Smooth muscle cell (in vitro differentiated cells): Measurements from ENCODE around the gene PRB4. TPM values are rescaled to one million over a fixed set of nuclear protein-coding genes. Genes with fewer than 3 reads are reported as not detected.

Experiments
- DNase-seq: peaks from one replicate; lab custom pipeline; 2025; ENCODE audit not compliant: unreplicated experiment; lab: John Stamatoyannopoulos, UW
- H2AFZ ChIP-seq: fragments of 200-600 bp; sonication (generic); 2 replicates; pipeline ENCODE4 v1.6.0; 2016; ENCODE audit warnings: antibody characterized with exemption, low read depth, mild to moderate bottlenecking
- H3F3A ChIP-seq: fragments of 200-600 bp; sonication (generic); 2 replicates; pipeline ENCODE4 v1.6.0; 2017; ENCODE audit warnings: antibody characterized with exemption, low read depth
- H3K27ac ChIP-seq: fragments of 200-600 bp; sonication (generic); 2 replicates; pipeline ENCODE4 v1.5.1; 2016; ENCODE audit warnings: low read depth, mild to moderate bottlenecking
- H3K27me3 ChIP-seq: fragments of 200-600 bp; sonication (generic); 2 replicates; pipeline ENCODE4 v1.6.1; 2016; ENCODE audit warnings: low read depth, mild to moderate bottlenecking
- H3K36me3 ChIP-seq: fragments of 200-600 bp; sonication (generic); 2 replicates; pipeline ENCODE4 v1.5.1; 2016; ENCODE audit warnings: low read depth
- H3K4me1 ChIP-seq: fragments of 200-600 bp; sonication (generic); 2 replicates; pipeline ENCODE4 v1.5.1; 2016; ENCODE audit warnings: low read depth
- H3K4me2 ChIP-seq: fragments of 200-600 bp; sonication (generic); 2 replicates; pipeline ENCODE4 v1.6.0; 2016; ENCODE audit warnings: mild to moderate bottlenecking
- H3K4me3 ChIP-seq: fragments of 200-600 bp; sonication (generic); 2 replicates; pipeline ENCODE4 v1.5.1; 2016; ENCODE audit warnings: mild to moderate bottlenecking
- H3K79me2 ChIP-seq: fragments of 200-600 bp; sonication (generic); 2 replicates; pipeline ENCODE4 v1.6.0; 2016; ENCODE audit warnings: low read depth, mild to moderate bottlenecking
- H3K9ac ChIP-seq: fragments of 200-600 bp; sonication (generic); 2 replicates; pipeline ENCODE4 v1.6.0; 2016; ENCODE audit warnings: low read depth
- H3K9me3 ChIP-seq: fragments of 200-600 bp; sonication (generic); replicated peaks from 2 replicates; pipeline ENCODE4 v1.5.1; 2016; ENCODE audit warnings: low read depth
- H4K20me1 ChIP-seq: fragments of 200-600 bp; sonication (generic); 2 replicates; pipeline ENCODE4 v1.6.0; 2016; ENCODE audit warnings: low read depth
- WGBS: methylation state at CpG from one replicate; pipeline ENCODE4 v1.1.7; 2016; ENCODE audit warnings: low lambda C conversion rate; 5-methylcytosine and 5-hydroxymethylcytosine counted together
- polyA plus RNA-seq: library from polyadenylated mRNA; unstranded; fragments of >200 nt; fragmentation: Nextera tagmentation; extraction: Ambion mirVana; gene quantifications from 2 replicates; pipeline ENCODE4 v1.2.1, GENCODE V29; 2016
- total RNA-seq: library from RNA; depleted of rRNA; stranded (reverse); fragments of >200 nt; gene quantifications from 2 replicates; pipeline ENCODE4 v1.2.3, GENCODE V29; 2014
- TF ChIP-seq, protein P1 (sequence below): fragments of 200-600 bp; sonication (generic); IDR thresholded peaks from 2 replicates; pipeline ENCODE4 v1.5.1; 2017; ENCODE audit warnings: borderline replicate concordance, mild to moderate bottlenecking, antibody characterized with exemption; ENCODE audit not compliant: insufficient read depth, poor library complexity, severe bottlenecking

PRB4 gene
- total and polyA plus RNA-seq, 2 experiments from 2014 or later = not detected

DNA sequence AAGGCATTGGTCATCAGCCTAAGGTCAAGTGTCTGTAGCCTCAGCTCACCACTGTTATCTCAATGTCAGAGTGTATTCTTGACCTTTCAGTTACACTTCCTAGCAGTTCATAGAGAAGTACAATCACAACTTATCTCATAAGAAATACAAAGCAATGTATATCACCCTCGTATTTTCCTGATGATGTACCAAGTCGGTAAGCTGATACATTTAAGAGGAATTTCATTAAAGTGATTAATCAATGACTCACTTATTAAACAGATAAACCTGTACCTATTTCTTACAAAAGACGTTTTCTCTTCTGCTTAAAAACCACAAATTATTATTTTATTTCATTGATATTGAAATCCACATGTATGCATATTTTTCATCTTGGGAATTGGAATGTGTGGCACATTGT lies 36.8 kb downstream of the PRB4 start:
- no peaks in the 10 kb centered on the region for H3K36me3 ChIP-seq
- H4K20me1 ChIP-seq = no peaks in the 10 kb centered on the region
- no peak overlapping the region for H3K4me2 ChIP-seq
- H3K9me3 ChIP-seq = no peaks in the 10 kb centered on the region
- H3K9ac ChIP-seq = no peak overlapping the region
- TF ChIP-seq, protein P1, sequence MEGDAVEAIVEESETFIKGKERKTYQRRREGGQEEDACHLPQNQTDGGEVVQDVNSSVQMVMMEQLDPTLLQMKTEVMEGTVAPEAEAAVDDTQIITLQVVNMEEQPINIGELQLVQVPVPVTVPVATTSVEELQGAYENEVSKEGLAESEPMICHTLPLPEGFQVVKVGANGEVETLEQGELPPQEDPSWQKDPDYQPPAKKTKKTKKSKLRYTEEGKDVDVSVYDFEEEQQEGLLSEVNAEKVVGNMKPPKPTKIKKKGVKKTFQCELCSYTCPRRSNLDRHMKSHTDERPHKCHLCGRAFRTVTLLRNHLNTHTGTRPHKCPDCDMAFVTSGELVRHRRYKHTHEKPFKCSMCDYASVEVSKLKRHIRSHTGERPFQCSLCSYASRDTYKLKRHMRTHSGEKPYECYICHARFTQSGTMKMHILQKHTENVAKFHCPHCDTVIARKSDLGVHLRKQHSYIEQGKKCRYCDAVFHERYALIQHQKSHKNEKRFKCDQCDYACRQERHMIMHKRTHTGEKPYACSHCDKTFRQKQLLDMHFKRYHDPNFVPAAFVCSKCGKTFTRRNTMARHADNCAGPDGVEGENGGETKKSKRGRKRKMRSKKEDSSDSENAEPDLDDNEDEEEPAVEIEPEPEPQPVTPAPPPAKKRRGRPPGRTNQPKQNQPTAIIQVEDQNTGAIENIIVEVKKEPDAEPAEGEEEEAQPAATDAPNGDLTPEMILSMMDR = no peak
- no peaks in the 10 kb centered on the region for H3K27me3 ChIP-seq
- DNase-seq = no peak
- H3K27ac ChIP-seq = no peak overlapping the region
- H3F3A ChIP-seq = no peaks in the 10 kb centered on the region
- H3K79me2 ChIP-seq = no peaks in the 10 kb centered on the region
- 88% methylated on average over 3 of the region's 3 CpGs for WGBS
- no peak overlapping the region for H2AFZ ChIP-seq
- H3K4me3 ChIP-seq = no peak overlapping the region
- no peaks in the 10 kb centered on the region for H3K4me1 ChIP-seq

DNA sequence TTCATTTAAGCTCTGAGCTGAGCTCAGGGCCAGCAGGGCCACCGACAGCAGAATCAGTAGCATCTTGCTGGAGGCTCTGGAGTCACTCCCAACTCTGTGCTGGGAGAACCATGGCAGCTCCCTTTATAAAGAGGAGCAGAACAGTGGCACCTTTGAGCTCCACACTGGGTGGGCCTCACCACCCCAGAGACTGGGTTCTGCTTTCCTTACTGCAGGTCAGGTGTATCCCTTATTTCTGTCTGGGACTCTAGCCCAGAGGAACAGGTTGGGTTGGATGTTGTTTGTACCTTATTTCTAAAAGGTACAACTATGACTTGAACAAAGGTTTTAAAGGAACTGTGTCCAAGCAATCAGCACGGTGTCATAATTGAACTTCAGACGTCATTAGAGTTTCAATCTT lies 40.6 kb downstream of the PRB4 start, which contains the start of gene PRB3:
TSS of gene PRB3 (minus strand) at position 101 of the 400 bp plus-strand sequence. CDS start at position 63, 38 bp downstream.
- 91% methylated on average over 3 of the region's 3 CpGs for WGBS
- H3F3A ChIP-seq = no peaks in the 10 kb centered on the region
- no peak for DNase-seq
- H3K79me2 ChIP-seq = no peaks in the 10 kb centered on the region
- H3K27ac ChIP-seq = no peak within 1 kb of the TSS
- no peaks in the 10 kb centered on the region for H4K20me1 ChIP-seq
- H3K36me3 ChIP-seq = no peaks in the 10 kb centered on the region
- no peak within 1 kb of the TSS for H2AFZ ChIP-seq
- no peak within 1 kb of the TSS for H3K9ac ChIP-seq
- H3K27me3 ChIP-seq = no peaks in the 10 kb centered on the region
- H3K9me3 ChIP-seq = no peaks in the 10 kb centered on the region
- TF ChIP-seq, protein P1 = no peak
- no peaks in the 10 kb centered on the region for H3K4me1 ChIP-seq
- no peak within 1 kb of the TSS for H3K4me2 ChIP-seq
- no peak within 1 kb of the TSS for H3K4me3 ChIP-seq

DNA sequence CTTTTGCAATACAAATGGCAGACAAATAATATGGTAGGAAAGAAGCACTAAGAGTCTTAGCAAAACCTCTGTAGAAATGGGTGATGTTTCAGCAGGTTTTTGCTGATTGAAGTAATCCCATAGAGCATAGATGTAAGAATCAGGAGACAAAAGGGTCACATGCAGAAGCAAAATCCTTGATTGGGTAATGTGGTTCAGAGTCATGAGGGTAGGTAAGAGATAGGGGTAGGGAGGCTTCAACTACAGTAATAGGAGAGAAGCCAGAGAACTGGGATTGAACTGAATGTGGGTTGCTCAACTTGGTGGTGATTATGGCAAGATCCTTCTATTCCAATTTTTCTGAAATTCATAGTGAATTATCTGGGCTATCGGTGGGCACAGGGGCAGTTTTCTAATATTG lies 45.7 kb downstream of the PRB4 start:
- Histone ChIP-seq H3K4me1 (no peaks in the 10 kb centered on the region), H3K4me2 (no peak overlapping the region), H4K20me1 (no peaks in the 10 kb centered on the region), H3F3A (no peaks in the 10 kb centered on the region), H3K27ac (no peak overlapping the region), H2AFZ (no peak overlapping the region), H3K9me3 (peaks cover 2% of the 10 kb centered on the region), H3K36me3 (no peaks in the 10 kb centered on the region), H3K9ac (no peak overlapping the region), H3K27me3 (no peaks in the 10 kb centered on the region), H3K4me3 (no peak overlapping the region), H3K79me2 (no peaks in the 10 kb centered on the region)
- DNase-seq = no peak
- WGBS = 90% methylated on average over 1 of the region's 1 CpG
- TF ChIP-seq, protein P1 = no peak

Other genes with a start within 250 kb of the PRB4 start
- gene TAS2R46, start 248.1 kb downstream of the PRB4 start, total RNA-seq = 3.6 and 5.2 TPM in 2 replicates
- not detected in 2 replicates for gene TAS2R46, start 248.1 kb downstream of the PRB4 start, polyA plus RNA-seq
- gene TAS2R43, start 218.1 kb downstream of the PRB4 start, total RNA-seq = 0.45 TPM in 1 of 2 replicates, not detected in the other
- gene TAS2R43, start 218.1 kb downstream of the PRB4 start, polyA plus RNA-seq = 0.35 TPM in 1 of 2 replicates, not detected in the other
- 2.2 and 3.9 TPM in 2 replicates for gene TAS2R30, start 175.8 kb downstream of the PRB4 start, total RNA-seq
- gene TAS2R30, start 175.8 kb downstream of the PRB4 start, polyA plus RNA-seq = not detected in 2 replicates
- 9.5 and 10.7 TPM in 2 replicates for gene SMIM10L1, start 139.2 kb downstream of the PRB4 start, total RNA-seq
- 9.4 and 11.1 TPM in 2 replicates for gene SMIM10L1, start 139.2 kb downstream of the PRB4 start, polyA plus RNA-seq
- not detected in 2 replicates for gene TAS2R42, start 123.5 kb downstream of the PRB4 start, total RNA-seq
- not detected in 2 replicates for gene TAS2R42, start 123.5 kb downstream of the PRB4 start, polyA plus RNA-seq
- gene PRB3, start 40.7 kb downstream of the PRB4 start, total RNA-seq = not detected in 2 replicates
- gene PRB3, start 40.7 kb downstream of the PRB4 start, polyA plus RNA-seq = 0.19 and 0.43 TPM in 2 replicates
- gene PRB2, start 85.1 kb upstream of the PRB4 start, total RNA-seq = 0.94 TPM in 1 of 2 replicates, not detected in the other
- gene PRB2, start 85.1 kb upstream of the PRB4 start, polyA plus RNA-seq = 1.2 TPM in 1 of 2 replicates, not detected in the other